HL-60 (cell line): ENCODE data around the gene GRIN2C.

Experiments used
- DNase-seq, 2 experiments: peaks; one replicate each; pipeline ENCODE4 v3.0.0-alpha.2; 2010 to 2020; ENCODE audit warnings: low read depth in 1 of 2, low spot score in 1 of 2
- H3K27ac ChIP-seq: fragments of 250-450 bp; sonication (Bioruptor Pico); replicated peaks from 2 replicates; pipeline ENCODE4 v1.5.1; 2020; ENCODE audit warnings: mild to moderate bottlenecking, moderate library complexity
- H3K27me3 ChIP-seq: fragments of 250-450 bp; sonication (Bioruptor Pico); 2 replicates; pipeline ENCODE4 v1.5.1; 2021; ENCODE audit warnings: mild to moderate bottlenecking, moderate library complexity; ENCODE audit not compliant: insufficient read depth, poor library complexity, severe bottlenecking
- H3K4me3 ChIP-seq: replicated peaks from 2 replicates; pipeline ENCODE4 v1.5.1; 2011; ENCODE audit warnings: mild to moderate bottlenecking, control low read depth, low read length; ENCODE audit not compliant: insufficient read depth
- GABPA ChIP-seq: IDR thresholded peaks from 2 replicates; pipeline ENCODE4 v1.6.1; 2012; ENCODE audit warnings: low read depth
- POLR2AphosphoS5 ChIP-seq: IDR thresholded peaks from 2 replicates; pipeline ENCODE4 v1.6.1; 2012; ENCODE audit warnings: low read depth
- SPI1 ChIP-seq: IDR thresholded peaks from 2 replicates; pipeline ENCODE4 v1.6.1; 2012; ENCODE audit warnings: low read depth, mild to moderate bottlenecking, borderline replicate concordance
- TF ChIP-seq, protein P1 (sequence below): IDR thresholded peaks from 2 replicates; pipeline ENCODE4 v1.6.1; 2012; ENCODE audit warnings: low read depth; ENCODE audit not compliant: insufficient replicate concordance
- TF ChIP-seq, protein P2 (sequence below): IDR thresholded peaks from one replicate; pipeline ENCODE4 v1.5.1; 2011; ENCODE audit warnings: low read length, control low read depth, inconsistent platforms; ENCODE audit not compliant: insufficient read depth

The GRIN2C gene

DNA sequence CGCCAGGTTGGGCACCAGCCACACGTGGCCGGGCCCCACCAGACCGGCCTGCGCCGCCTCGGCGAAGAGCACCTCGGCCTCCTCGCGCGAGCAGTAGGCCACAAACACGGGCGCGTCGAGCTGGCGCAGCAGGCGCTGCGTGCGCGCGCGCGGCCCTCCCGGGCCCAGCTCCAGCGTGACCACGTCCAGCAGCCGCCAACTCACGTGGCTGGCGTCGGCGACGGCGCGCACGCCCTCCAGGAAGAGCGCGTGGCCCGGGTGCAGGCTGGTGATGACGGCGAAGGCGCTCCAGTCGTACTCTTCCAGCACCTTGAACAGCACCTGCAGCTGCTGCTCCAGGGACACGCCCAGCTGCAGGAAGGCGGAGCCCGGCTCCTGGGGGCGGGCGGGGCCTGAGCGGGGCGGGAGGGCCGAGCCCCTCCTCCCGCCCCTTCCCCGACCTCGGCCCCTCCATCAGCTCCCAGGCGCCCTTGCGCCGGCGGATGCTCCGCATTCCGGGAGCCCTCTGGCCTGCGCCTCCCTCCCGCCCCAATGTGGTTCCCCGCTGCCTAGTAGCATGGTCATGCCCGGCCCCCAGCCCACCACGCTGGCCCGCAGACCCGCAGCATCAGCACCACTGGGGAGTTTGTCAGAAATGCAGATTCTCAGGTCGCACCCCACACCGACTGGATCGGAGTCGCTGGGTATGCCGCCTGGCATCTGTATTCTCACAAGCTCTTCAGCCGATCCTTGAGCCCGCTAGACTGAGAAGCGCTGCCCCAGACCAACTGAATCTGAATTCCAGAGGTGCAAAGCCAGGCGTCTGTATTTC lies 7.2 kb downstream of the GRIN2C start:
- no peak overlapping the region for H3K27ac ChIP-seq
- peaks cover 44% of the 10 kb centered on the region for H3K27me3 ChIP-seq
- no peak overlapping the region for H3K4me3 ChIP-seq

DNA sequence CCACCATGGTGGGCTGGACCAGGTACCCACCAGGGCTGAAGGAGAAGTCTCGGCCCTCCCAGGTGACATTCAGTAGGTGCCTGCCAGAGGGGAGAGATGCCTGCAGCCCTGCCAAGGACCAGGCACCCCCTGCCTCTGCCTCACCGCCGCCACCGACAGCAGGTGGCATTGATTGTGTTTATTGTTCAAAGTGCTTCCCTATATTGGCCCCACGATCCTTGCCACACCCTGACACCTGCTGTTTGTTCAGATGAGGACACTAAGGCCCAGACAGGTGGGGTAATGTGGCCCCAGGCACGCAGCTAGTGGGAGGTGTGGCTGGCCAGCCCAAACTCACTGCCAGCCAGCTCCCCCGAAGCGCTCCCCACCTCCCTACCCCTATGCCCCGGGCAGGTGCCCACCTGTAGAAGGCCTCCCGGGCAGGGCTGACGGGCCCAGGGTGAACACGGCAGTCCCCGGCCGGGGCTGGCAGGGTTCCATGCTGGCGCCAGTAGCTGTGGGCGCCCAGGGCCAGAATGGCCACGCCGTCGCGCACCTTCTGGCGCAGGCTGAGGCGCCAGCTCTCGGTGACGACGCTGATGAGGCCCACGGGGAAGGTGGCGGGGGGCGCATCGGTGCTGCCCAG lies 8.0 kb downstream of the GRIN2C start:
- TF ChIP-seq, protein P1, sequence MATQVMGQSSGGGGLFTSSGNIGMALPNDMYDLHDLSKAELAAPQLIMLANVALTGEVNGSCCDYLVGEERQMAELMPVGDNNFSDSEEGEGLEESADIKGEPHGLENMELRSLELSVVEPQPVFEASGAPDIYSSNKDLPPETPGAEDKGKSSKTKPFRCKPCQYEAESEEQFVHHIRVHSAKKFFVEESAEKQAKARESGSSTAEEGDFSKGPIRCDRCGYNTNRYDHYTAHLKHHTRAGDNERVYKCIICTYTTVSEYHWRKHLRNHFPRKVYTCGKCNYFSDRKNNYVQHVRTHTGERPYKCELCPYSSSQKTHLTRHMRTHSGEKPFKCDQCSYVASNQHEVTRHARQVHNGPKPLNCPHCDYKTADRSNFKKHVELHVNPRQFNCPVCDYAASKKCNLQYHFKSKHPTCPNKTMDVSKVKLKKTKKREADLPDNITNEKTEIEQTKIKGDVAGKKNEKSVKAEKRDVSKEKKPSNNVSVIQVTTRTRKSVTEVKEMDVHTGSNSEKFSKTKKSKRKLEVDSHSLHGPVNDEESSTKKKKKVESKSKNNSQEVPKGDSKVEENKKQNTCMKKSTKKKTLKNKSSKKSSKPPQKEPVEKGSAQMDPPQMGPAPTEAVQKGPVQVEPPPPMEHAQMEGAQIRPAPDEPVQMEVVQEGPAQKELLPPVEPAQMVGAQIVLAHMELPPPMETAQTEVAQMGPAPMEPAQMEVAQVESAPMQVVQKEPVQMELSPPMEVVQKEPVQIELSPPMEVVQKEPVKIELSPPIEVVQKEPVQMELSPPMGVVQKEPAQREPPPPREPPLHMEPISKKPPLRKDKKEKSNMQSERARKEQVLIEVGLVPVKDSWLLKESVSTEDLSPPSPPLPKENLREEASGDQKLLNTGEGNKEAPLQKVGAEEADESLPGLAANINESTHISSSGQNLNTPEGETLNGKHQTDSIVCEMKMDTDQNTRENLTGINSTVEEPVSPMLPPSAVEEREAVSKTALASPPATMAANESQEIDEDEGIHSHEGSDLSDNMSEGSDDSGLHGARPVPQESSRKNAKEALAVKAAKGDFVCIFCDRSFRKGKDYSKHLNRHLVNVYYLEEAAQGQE: no peak
- TF ChIP-seq POLR2AphosphoS5 (no peak), SPI1 (no peak), GABPA (no peak)
- peaks cover 38% of the 10 kb centered on the region for H3K27me3 ChIP-seq
- no peak overlapping the region for H3K27ac ChIP-seq
- no peak overlapping the region for H3K4me3 ChIP-seq
- DNase-seq: no peak

More for the DNA sequence above, 7.2 kb downstream of the GRIN2C start:
- TF ChIP-seq POLR2AphosphoS5 (no peak), SPI1 (no peak), GABPA (no peak)
- TF ChIP-seq, protein P1: peak; percentile 85
- DNase-seq: peak in 1 of 2 experiments; percentile 54

DNA sequence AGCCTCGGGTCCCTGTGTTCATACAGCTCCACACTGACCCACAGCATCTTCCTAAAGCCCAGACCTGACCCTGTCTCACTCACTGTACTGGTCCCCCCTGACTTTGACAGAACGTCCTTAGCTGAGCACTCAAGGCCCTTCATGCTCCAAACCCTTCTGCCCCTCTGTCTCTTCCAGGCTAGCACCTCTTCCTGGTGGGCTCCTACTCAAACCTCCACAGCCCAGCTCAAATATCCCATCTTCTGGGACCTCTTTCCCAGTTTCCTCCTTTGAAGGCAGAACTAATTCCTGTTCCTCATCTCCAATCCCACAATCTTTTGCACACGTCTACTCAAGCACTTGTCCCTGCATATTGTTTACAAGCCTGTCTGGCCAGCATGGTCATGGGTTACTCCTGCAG lies 8.8 kb downstream of the GRIN2C start:
- TF ChIP-seq POLR2AphosphoS5 (no peak), SPI1 (no peak), GABPA (no peak)
- TF ChIP-seq, protein P1: no peak
- TF ChIP-seq, protein P2, sequence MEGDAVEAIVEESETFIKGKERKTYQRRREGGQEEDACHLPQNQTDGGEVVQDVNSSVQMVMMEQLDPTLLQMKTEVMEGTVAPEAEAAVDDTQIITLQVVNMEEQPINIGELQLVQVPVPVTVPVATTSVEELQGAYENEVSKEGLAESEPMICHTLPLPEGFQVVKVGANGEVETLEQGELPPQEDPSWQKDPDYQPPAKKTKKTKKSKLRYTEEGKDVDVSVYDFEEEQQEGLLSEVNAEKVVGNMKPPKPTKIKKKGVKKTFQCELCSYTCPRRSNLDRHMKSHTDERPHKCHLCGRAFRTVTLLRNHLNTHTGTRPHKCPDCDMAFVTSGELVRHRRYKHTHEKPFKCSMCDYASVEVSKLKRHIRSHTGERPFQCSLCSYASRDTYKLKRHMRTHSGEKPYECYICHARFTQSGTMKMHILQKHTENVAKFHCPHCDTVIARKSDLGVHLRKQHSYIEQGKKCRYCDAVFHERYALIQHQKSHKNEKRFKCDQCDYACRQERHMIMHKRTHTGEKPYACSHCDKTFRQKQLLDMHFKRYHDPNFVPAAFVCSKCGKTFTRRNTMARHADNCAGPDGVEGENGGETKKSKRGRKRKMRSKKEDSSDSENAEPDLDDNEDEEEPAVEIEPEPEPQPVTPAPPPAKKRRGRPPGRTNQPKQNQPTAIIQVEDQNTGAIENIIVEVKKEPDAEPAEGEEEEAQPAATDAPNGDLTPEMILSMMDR: no peak
- no peak overlapping the region for H3K27ac ChIP-seq
- H3K4me3 ChIP-seq: no peak overlapping the region
- H3K27me3 ChIP-seq: peaks cover 38% of the 10 kb centered on the region
- no peak for DNase-seq

DNA sequence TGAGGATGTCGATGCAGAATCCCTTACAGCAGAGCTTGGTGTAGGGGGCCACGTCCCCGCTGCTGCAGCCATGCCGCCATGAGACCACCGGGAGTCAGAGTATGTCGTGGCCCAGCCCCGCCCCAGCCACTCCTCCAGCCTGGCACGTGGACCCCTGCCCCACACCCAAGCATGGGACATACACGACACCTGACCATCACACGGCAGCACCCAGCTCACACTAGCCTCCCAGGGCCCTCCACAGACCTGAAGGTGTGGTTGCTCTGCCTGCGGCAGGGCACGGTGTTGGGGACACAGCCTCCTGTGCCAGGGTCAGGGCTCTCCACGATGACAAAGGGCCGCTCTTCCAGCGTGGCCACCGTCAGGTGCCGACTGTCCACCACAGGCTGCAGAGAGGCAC lies 9.4 kb downstream of the GRIN2C start:
- Histone ChIP-seq H3K4me3 (no peak overlapping the region), H3K27me3 (peaks cover 38% of the 10 kb centered on the region), H3K27ac (no peak overlapping the region)
- no peak for DNase-seq
- no peak for TF ChIP-seq GABPA
